K562 (cell line): Measurements from ENCODE around the gene PFN2. TPM values are rescaled to one million over a fixed set of nuclear protein-coding genes. Genes with fewer than 3 reads are reported as not detected.

ENCODE experiments used
- ATAC-seq: fragments of 200-7000 bp; cut with Tn5 transposase; 3 replicates; pipeline ENCODE4 v1.9.1; 2020; ENCODE audit warnings: moderate library complexity
- BruUV-seq: library from RNA; stranded (reverse); fragments of 400-500 nt; replicated peaks from 2 replicates; lab custom pipeline; 2021; lab: Mats Ljungman, UMichigan
- CTCF ChIA-PET: fragments of 300-600 bp; formaldehyde crosslinking; extraction: SDS; loops from one replicate; lab custom pipeline; 2021; ENCODE audit warnings: low intra/inter-chr PET ratio; lab: Yijun Ruan, JAX
- POLR2A ChIA-PET: fragments of 300-600, 350-650 bp; sonication (Branson Sonifier 250); formaldehyde crosslinking; extraction: SDS; loops from one replicate; lab custom pipeline; 2021; ENCODE audit warnings: antibody characterized with exemption, inconsistent platforms; lab: Yijun Ruan, JAX
- DNase-seq, 4 experiments: peaks; one replicate each; pipeline versions ENCODE4 v3.0.0 to v3.0.0-alpha.2; 2011 to 2018; ENCODE audit warnings: low spot score in 3 of 4, mixed read lengths in 3 of 4; ENCODE audit errors: extremely low read depth in 1 of 4
- FAIRE-seq: peaks from 2 replicates; lab custom pipeline; 2011; peaks lifted over from hg19 to GRCh38; lab: Jason Lieb, UNC
- H2AFZ ChIP-seq: 2 replicates; pipeline ENCODE4 v1.6.0; 2011; ENCODE audit warnings: low read depth, low read length, control low read depth, inconsistent platforms
- H3K27ac ChIP-seq: fragments of 200-600 bp; 3 replicates; pipeline ENCODE4 v1.8.0; 2011; ENCODE audit warnings: low read depth, mild to moderate bottlenecking, control low read depth, inconsistent platforms, low read length, moderate library complexity, mixed read lengths; ENCODE audit errors: extremely low read depth
- H3K27me3 ChIP-seq, 2 experiments: fragments of 300-600 bp in 1 of 2; 2 replicates in 1 of 2; 3 replicates in 1 of 2; pipeline versions ENCODE4 v1.6.0 to v1.8.0; 2011; ENCODE audit warnings: inconsistent platforms in 2 of 2, low read length in 2 of 2, mild to moderate bottlenecking in 1 of 2, mixed read lengths in 1 of 2, moderate library complexity in 1 of 2; ENCODE audit not compliant: control insufficient read depth in 2 of 2, insufficient read depth in 2 of 2
- H3K36me3 ChIP-seq: fragments of 300-600 bp; 3 replicates; pipeline ENCODE4 v1.8.0; 2011; ENCODE audit warnings: mild to moderate bottlenecking, low read length, inconsistent platforms; ENCODE audit not compliant: control insufficient read depth, insufficient read depth
- H3K4me1 ChIP-seq, 2 experiments: fragments of 200-600 bp in 1 of 2; replicated peaks in 1 of 2; 2 replicates in 1 of 2; 3 replicates in 1 of 2; pipeline versions ENCODE4 v1.5.1 to v1.8.0; 2011; ENCODE audit warnings: inconsistent platforms in 2 of 2, low read length in 2 of 2, mild to moderate bottlenecking in 1 of 2, mixed read lengths in 1 of 2, moderate library complexity in 1 of 2; ENCODE audit not compliant: control insufficient read depth in 2 of 2, insufficient read depth in 2 of 2
- H3K4me2 ChIP-seq: 2 replicates; pipeline ENCODE4 v1.6.1; 2011; ENCODE audit warnings: low read length, control low read depth, inconsistent platforms, mixed read lengths; ENCODE audit not compliant: insufficient read depth
- H3K4me3 ChIP-seq: fragments of 200-600 bp; sonication (generic), shearing (Covaris generic); 2 replicates; pipeline ENCODE4 v1.5.1; 2016; ENCODE audit warnings: control low read depth, inconsistent platforms
- H3K79me2 ChIP-seq: fragments of 200-600 bp; 3 replicates; pipeline ENCODE4 v1.8.0; 2011; ENCODE audit warnings: low read length, inconsistent platforms; ENCODE audit not compliant: control insufficient read depth, insufficient read depth
- H3K9ac ChIP-seq, 2 experiments: 2 replicates each; pipeline versions ENCODE4 v1.6.0 to v1.6.1; 2011; ENCODE audit warnings: low read depth in 2 of 2, low read length in 2 of 2, control low read depth in 1 of 2, inconsistent platforms in 1 of 2, mild to moderate bottlenecking in 1 of 2, mixed read lengths in 1 of 2; ENCODE audit not compliant: insufficient read depth in 1 of 2
- H3K9me1 ChIP-seq: one replicate; pipeline ENCODE4 v1.6.0; 2011; ENCODE audit warnings: inconsistent platforms, mild to moderate bottlenecking, low read length, moderate library complexity; ENCODE audit not compliant: control insufficient read depth, insufficient read depth
- H3K9me3 ChIP-seq: replicated peaks from 2 replicates; pipeline ENCODE4 v1.5.1; 2011; ENCODE audit warnings: low read depth, low read length, inconsistent platforms; ENCODE audit not compliant: control insufficient read depth, insufficient read depth
- H4K20me1 ChIP-seq: replicated peaks from 2 replicates; pipeline ENCODE4 v1.6.1; 2011; ENCODE audit warnings: low read length, inconsistent platforms, mixed read lengths; ENCODE audit not compliant: control insufficient read depth, insufficient read depth
- CEBPZ ChIP-seq: fragments of 150-350 bp; IDR thresholded peaks from 2 replicates; pipeline ENCODE4 v1.6.1; 2014; ENCODE audit warnings: low read depth, mild to moderate bottlenecking, low read length, borderline replicate concordance
- CHAMP1 ChIP-seq: fragments of 450-650 bp; IDR thresholded peaks from 2 replicates; pipeline ENCODE4 v1.6.1; 2016; ENCODE audit warnings: mild to moderate bottlenecking
- CREB5 ChIP-seq: fragments of 250-450 bp; sonication (Bioruptor Pico); IDR thresholded peaks from 2 replicates; pipeline ENCODE4 v1.5.0; 2020; ENCODE audit warnings: mild to moderate bottlenecking
- MYNN ChIP-seq, 2 experiments: sonication (generic); formaldehyde crosslinking in 1 of 2; IDR thresholded peaks; 2 replicates each; pipeline versions ENCODE4 v1.5.0 to v1.6.1; 2016 to 2020; ENCODE audit warnings: antibody characterized with exemption in 1 of 2, missing genetic modification reagents in 1 of 2
- PHF8 ChIP-seq: fragments of 200-600 bp; sonication (generic); IDR thresholded peaks from 2 replicates; pipeline ENCODE4 v1.6.1; 2012; ENCODE audit warnings: mixed run types, mild to moderate bottlenecking, inconsistent platforms, low read length, moderate library complexity, borderline replicate concordance
- SLC30A9 ChIP-seq: fragments of 250-450 bp; sonication (Bioruptor Pico); IDR thresholded peaks from 2 replicates; pipeline ENCODE4 v1.8.0; 2022; ENCODE audit warnings: mild to moderate bottlenecking, moderate library complexity
- SMARCC2 ChIP-seq: fragments of 450-650 bp; IDR thresholded peaks from 2 replicates; pipeline ENCODE4 v1.6.1; 2017; ENCODE audit warnings: antibody characterized with exemption, moderate library complexity, mild to moderate bottlenecking, low read depth
- SMC3 ChIP-seq: conservative IDR thresholded peaks from 2 replicates; pipeline ENCODE4 v1.6.1; 2011; ENCODE audit warnings: low read depth, low read length, improper control_type of control experiment; ENCODE audit not compliant: insufficient read depth
- ZBTB33 ChIP-seq: sonication (generic); formaldehyde crosslinking; IDR thresholded peaks from 2 replicates; pipeline ENCODE4 v1.8.1; 2023; ENCODE audit warnings: mild to moderate bottlenecking, missing genetic modification reagents
- ZBTB49 ChIP-seq: sonication (generic); formaldehyde crosslinking; IDR thresholded peaks from 2 replicates; pipeline ENCODE4 v1.8.0; 2022; ENCODE audit warnings: missing genetic modification reagents, mild to moderate bottlenecking, borderline replicate concordance
- in situ Hi-C: fragments of 300-500 bp; cut with MboI; formaldehyde crosslinking; loops from 4 replicates; pipeline ENCODE4 v1.15.0; 2018; ENCODE audit warnings: inconsistent platforms, mixed read lengths
- intact Hi-C: fragments of 100-400 bp; cut with micrococcal nuclease; formaldehyde crosslinking; loops from 2 replicates; pipeline ENCODE4 v1.14.2; 2022
- polyA plus RNA-seq, 8 experiments: library from polyadenylated mRNA; depleted of rRNA in 4 of 8; stranded (reverse) in 5 of 8; unstranded in 3 of 8; fragments of >200 nt; fragmentation: Nextera tagmentation in 2 of 8; fragmentation: Illumina TruSeq in 1 of 8; extraction: Ambion mirVana in 2 of 8; extraction: Trizol in 1 of 8; gene quantifications; 2 replicates each; pipeline versions ENCODE4 v1.2.1 to v1.2.3, GENCODE V29; 2011 to 2014; ENCODE audit warnings: inconsistent platforms in 1 of 8, missing spikeins in 1 of 8
- total RNA-seq, 7 experiments: library from RNA; depleted of rRNA in 6 of 7; stranded (reverse); fragments of >200 nt in 6 of 7; fragmentation: Illumina TruSeq in 2 of 7; extraction: Trizol in 2 of 7; gene quantifications; 2 replicates each; pipeline versions ENCODE4 v1.2.1 to v1.2.3, GENCODE V29; 2011 to 2021; ENCODE audit warnings: low replicate concordance in 1 of 7

PFN2 gene
- total and polyA plus RNA-seq, 9 of the 15 experiments (the other 6 are each of a cell fraction or from before 2014, with no cell fraction given) = 0.14 to 0.86 (median 0.35) TPM

- Histone ChIP-seq H3K27ac (no peak overlapping the region), H3K9me1 (no peaks in the 10 kb centered on the region), H3K4me3 (no peak overlapping the region), H3K9me3 (no peaks in the 10 kb centered on the region), H3K79me2 (no peaks in the 10 kb centered on the region), H4K20me1 (no peaks in the 10 kb centered on the region), H2AFZ (no peak overlapping the region), H3K36me3 (no peaks in the 10 kb centered on the region), H3K4me1 (no peaks in the 10 kb centered on the region), H3K4me2 (no peak overlapping the region), H3K9ac (no peak overlapping the region), H3K27me3 (peaks cover 0 to 9% of the 10 kb centered on the region in 2 experiments; a peak in 2 of 5 replicates)
- POLR2A ChIA-PET = no interaction called here
- intact Hi-C loops = no loop called here
- FAIRE-seq (no peak), ATAC-seq (no peak), DNase-seq (no peak)
- BruUV-seq = no TSS peak
- in situ Hi-C loops = no loop called here
- CTCF ChIA-PET = no interaction called here
- no peak for TF ChIP-seq SMC3
- TF ChIP-seq SLC30A9 (CRISPR knock-in tag) = no peak
- TF ChIP-seq MYNN (IDR thresholded peaks at IDR 0.05) = no peak
- no peak for TF ChIP-seq MYNN (CRISPR knock-in tag; IDR thresholded peaks at IDR 0.05)
- no peak for TF ChIP-seq PHF8
- TF ChIP-seq ZBTB49 = no peak
- TF ChIP-seq ZBTB33 (CRISPR knock-in tag) = no peak
- TF ChIP-seq CREB5 (CRISPR knock-in tag) = no peak
- no peak for TF ChIP-seq CHAMP1
- TF ChIP-seq CEBPZ = no peak
- no peak for TF ChIP-seq SMARCC2
These were observed 44.1 kb upstream of the PFN2 start for GRCh38 chr3:150014782-150015181.
